SU-DHL-6 (cell line): ENCODE results near the gene VWA7.

Experiments used
- EZH2phosphoT487 ChIP-seq: fragments of 200-600 bp; sonication (generic), shearing (Covaris generic); conservative IDR thresholded peaks from 2 replicates; pipeline ENCODE4 v1.6.1; 2018; ENCODE audit warnings: mild to moderate bottlenecking, antibody characterized with exemption, low read length, moderate library complexity, mixed read lengths
- TF ChIP-seq, protein P1 (sequence below): fragments of 200-600 bp; sonication (generic); IDR thresholded peaks from one replicate; pipeline ENCODE4 v1.5.1; 2017; ENCODE audit warnings: antibody characterized with exemption, mild to moderate bottlenecking, low read length, moderate library complexity; ENCODE audit not compliant: insufficient read depth, poor library complexity, severe bottlenecking

DNA sequence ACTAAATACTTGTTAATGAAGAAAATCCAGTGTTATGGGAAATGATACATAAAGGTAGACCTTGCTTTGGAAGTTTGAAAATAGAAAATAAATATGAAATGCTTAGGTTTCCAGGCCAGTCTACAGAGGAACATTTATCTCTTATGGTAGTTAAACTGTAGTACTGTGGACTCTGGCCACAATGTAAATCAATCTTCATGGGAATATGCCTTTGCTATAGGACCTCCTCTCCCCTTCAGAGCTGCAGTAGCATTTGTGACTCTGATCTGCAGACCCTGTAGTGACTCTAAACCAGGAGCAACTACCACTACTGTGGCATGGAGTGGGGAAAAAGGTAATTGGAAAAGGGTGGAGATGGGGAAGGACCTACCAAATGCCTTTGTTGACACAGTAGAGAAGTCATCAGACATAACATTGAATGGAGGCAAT lies 42.8 kb upstream of the VWA7 start:
- TF ChIP-seq, protein P1, sequence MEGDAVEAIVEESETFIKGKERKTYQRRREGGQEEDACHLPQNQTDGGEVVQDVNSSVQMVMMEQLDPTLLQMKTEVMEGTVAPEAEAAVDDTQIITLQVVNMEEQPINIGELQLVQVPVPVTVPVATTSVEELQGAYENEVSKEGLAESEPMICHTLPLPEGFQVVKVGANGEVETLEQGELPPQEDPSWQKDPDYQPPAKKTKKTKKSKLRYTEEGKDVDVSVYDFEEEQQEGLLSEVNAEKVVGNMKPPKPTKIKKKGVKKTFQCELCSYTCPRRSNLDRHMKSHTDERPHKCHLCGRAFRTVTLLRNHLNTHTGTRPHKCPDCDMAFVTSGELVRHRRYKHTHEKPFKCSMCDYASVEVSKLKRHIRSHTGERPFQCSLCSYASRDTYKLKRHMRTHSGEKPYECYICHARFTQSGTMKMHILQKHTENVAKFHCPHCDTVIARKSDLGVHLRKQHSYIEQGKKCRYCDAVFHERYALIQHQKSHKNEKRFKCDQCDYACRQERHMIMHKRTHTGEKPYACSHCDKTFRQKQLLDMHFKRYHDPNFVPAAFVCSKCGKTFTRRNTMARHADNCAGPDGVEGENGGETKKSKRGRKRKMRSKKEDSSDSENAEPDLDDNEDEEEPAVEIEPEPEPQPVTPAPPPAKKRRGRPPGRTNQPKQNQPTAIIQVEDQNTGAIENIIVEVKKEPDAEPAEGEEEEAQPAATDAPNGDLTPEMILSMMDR = no peak
- TF ChIP-seq EZH2phosphoT487 = no peak
